Naive thymus-derived CD8-positive, alpha-beta T cell (primary cell): ENCODE results near the gene HDHD3. TPM values are rescaled to one million over a fixed set of nuclear protein-coding genes. Genes with fewer than 3 reads are reported as not detected.
"Not testable (repeated sequence)": the region's sequence is repeated elsewhere in the genome, so short reads cannot be mapped to it uniquely, and the experiment has no call there.

Source experiments
- ATAC-seq, 2 donors: fragments of 150-1000 bp; cut with Tn5 transposase in 1 of 2; sonication (Bioruptor Pico), chemical (Tn5 transposase) in 1 of 2; 1 replicate in 1 of 2; 2 replicates in 1 of 2; pipeline ENCODE4 v1.10.0; 2021; ENCODE audit warnings: mild to moderate bottlenecking in 2 of 2, moderate library complexity in 2 of 2
- POLR2A ChIA-PET: fragments of 350-600 bp; sonication (Branson Sonifier 250); formaldehyde crosslinking; loops from one replicate; lab custom pipeline; 2021; ENCODE audit warnings: antibody characterized with exemption; lab: Charles Lee
- DNase-seq, 10 donors: peaks; one replicate each; pipeline versions ENCODE4 v3.0.0 to v3.0.0-alpha.2; 2020 to 2022
- H3K27ac Mint-ChIP-seq, 10 donors: one replicate each; pipeline ENCODE4 v1.8.0; 2020 to 2022; ENCODE audit warnings: mild to moderate bottlenecking in 10 of 10, mixed read lengths in 10 of 10, moderate library complexity in 4 of 10, inconsistent platforms in 1 of 10
- H3K27me3 Mint-ChIP-seq, 5 donors: one replicate each; pipeline ENCODE4 v1.8.0; 2021 to 2022; ENCODE audit warnings: mixed read lengths in 5 of 5
- H3K36me3 Mint-ChIP-seq, 3 donors: one replicate each; pipeline ENCODE4 v1.8.0; 2020 to 2022; ENCODE audit warnings: mixed read lengths in 3 of 3, mild to moderate bottlenecking in 2 of 3, inconsistent platforms in 1 of 3
- H3K4me1 Mint-ChIP-seq, 4 donors: one replicate each; pipeline ENCODE4 v1.8.0; 2021 to 2022; ENCODE audit warnings: mixed read lengths in 4 of 4
- H3K4me3 Mint-ChIP-seq, 10 donors: one replicate each; pipeline ENCODE4 v1.8.0; 2020 to 2022; ENCODE audit warnings: mild to moderate bottlenecking in 10 of 10, mixed read lengths in 10 of 10, moderate library complexity in 6 of 10, inconsistent platforms in 1 of 10
- H3K9me3 Mint-ChIP-seq, 9 donors: one replicate each; pipeline ENCODE4 v1.8.0; 2020 to 2022; ENCODE audit warnings: mixed read lengths in 9 of 9, mild to moderate bottlenecking in 3 of 9, inconsistent platforms in 1 of 9, moderate library complexity in 1 of 9
- polyA plus RNA-seq, 3 donors: library from polyadenylated mRNA; unstranded; fragments of 300-500 nt; fragmentation: Illumina TruSeq; gene quantifications; one replicate each; pipeline ENCODE4 v1.2.3, GENCODE V29; 2021
- total RNA-seq, 8 experiments: library from RNA in 2 of 8; stranded (reverse) in 2 of 8; gene quantifications; one replicate each; pipeline ENCODE4 v1.2.3 and lab custom pipeline; 2021 to 2026

The HDHD3 gene
- total and polyA plus RNA-seq, 5 experiments from 2014 or later = 24.1 to 45.2 (median 26.5) TPM

DNA sequence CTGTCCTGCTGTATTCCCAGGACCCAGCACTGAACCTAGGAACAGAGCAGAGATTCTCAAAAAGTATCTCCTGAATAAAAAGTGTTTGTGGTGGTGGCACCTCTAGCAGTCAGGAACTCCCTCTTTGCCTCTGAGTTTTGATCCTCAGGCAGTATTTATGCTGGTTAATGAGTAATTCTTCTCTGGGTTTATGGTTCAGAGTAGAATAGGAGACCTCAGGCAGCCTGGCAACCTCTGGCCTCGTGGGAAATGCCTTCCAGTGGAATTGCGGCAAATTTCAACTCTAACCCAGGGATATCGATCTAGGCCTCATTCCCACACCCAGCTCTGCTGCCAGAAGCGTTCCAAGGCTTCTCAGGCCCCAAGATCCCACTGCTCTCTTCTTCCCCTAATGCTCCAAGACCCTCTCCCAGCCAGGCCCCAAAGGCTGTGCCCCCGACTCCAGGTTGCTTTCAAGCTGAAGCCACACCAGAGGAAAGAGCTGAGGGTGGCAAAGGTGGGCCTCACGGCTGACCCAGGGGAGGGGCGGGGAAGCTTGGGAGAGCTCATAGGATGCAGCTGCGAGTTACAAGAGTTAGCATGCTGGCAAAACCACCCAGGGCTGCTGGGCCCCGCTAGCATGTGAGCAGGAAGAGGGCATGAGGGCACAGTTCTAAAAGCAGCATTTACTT, 10.9 kb upstream of the HDHD3 start:
- Mint-ChIP-seq H3K4me1 (no peaks in the 10 kb centered on the region), H3K36me3 (peaks cover 0 to 46% (median 21%) of the 10 kb centered on the region in 3 donors)
- POLR2A ChIA-PET = interaction anchor here (0.6 to 1.5 kb wide), 3 partner anchors 11 to 104 kb away, joined by 3 to 7 read pairs (median 6); partner anchors contain the start of gene HDHD3

DNA sequence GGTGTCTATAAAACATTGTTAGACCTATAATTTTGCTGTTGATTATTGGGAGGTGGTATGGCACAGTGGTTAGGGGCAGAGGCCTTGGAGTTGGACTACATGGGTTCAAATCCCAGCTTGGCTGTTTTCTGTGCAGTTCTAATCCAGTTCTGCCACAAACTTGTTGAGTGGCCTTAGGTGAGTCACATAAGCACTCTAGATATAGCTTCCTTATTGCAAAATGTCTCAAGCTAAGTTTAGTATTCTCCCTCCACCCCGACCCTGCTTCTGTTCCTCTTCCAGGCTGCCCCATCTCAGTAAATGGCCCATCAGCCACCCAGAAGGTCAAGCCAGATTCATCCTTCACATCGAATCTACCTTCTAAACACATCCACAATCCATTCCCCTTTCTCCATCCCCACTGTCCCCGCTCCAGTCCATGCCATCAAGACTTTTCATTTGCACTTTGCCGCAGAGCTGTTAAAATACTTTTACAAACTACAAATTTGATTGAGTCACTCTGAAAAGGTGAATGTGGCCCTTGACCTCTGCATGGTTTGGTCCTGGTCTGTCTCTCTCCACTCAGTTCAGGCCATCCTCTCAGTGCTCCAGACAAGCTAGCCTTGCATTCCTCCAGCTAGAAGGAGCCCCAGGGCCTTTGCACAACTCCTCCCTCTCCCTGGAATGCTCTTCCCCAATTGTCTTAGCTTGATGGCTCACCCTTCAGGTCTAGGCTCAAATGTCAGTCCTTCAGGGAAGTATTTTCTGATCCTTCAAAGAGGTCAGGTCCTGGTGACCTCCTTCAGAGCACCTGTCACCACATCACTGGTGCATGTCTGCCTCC, 10.0 kb upstream of the HDHD3 start:
- no peak overlapping the region for H3K4me3 Mint-ChIP-seq
- POLR2A ChIA-PET = interaction anchor here (1.5 kb wide), 1 partner anchor 10 kb away, joined by 7 read pairs; the partner anchor contains the start of gene HDHD3
- H3K9me3 Mint-ChIP-seq = no peaks in the 10 kb centered on the region
- peaks cover 0 to 39% (median 19%) of the 10 kb centered on the region in 3 donors for H3K36me3 Mint-ChIP-seq
- H3K27ac Mint-ChIP-seq = peak overlapping the region in 3 of 10 donors; percentile 30 to 63 (median 44)
- H3K4me1 Mint-ChIP-seq = no peaks in the 10 kb centered on the region
- ATAC-seq (no peak), DNase-seq (no peak)
- no peaks in the 10 kb centered on the region for H3K27me3 Mint-ChIP-seq

More for the DNA sequence above, 10.9 kb upstream of the HDHD3 start:
- DNase-seq (no peak), ATAC-seq (no peak)
- no peak overlapping the region for H3K27ac Mint-ChIP-seq
- no peaks in the 10 kb centered on the region for H3K9me3 Mint-ChIP-seq
- no peak overlapping the region for H3K4me3 Mint-ChIP-seq
- no peaks in the 10 kb centered on the region for H3K27me3 Mint-ChIP-seq

- no peaks in the 10 kb centered on the region for H3K27me3 Mint-ChIP-seq
- DNase-seq (no peak), ATAC-seq (no peak)
- POLR2A ChIA-PET = no interaction called here
- no peak overlapping the region for H3K27ac Mint-ChIP-seq
- peaks cover 0 to under 1% (median 0%) of the 10 kb centered on the region in 3 donors for H3K36me3 Mint-ChIP-seq
- no peaks in the 10 kb centered on the region for H3K9me3 Mint-ChIP-seq
- peaks cover 0 to 4% (median 0%) of the 10 kb centered on the region in 4 donors for H3K4me1 Mint-ChIP-seq
- no peak overlapping the region for H3K4me3 Mint-ChIP-seq
Observed at GRCh38 chr9:113381909-113382411, 5.2 kb upstream of the HDHD3 start.

- ATAC-seq, H3K9me3 Mint-ChIP-seq, H3K4me1 Mint-ChIP-seq, H3K36me3 Mint-ChIP-seq, POLR2A ChIA-PET, H3K4me3 Mint-ChIP-seq, H3K27ac Mint-ChIP-seq, DNase-seq, H3K27me3 Mint-ChIP-seq: not testable (repeated sequence)
Observed at GRCh38 chr9:113381441-113381840, 4.7 kb upstream of the HDHD3 start.

GRCh38 chr9:113380869-113381378, 4.1 kb upstream of the HDHD3 start:
- no peak for ATAC-seq
- POLR2A ChIA-PET = no interaction called here
- Mint-ChIP-seq H3K27ac (no peak overlapping the region), H3K36me3 (no peaks in the 10 kb centered on the region), H3K9me3 (no peaks in the 10 kb centered on the region), H3K27me3 (no peaks in the 10 kb centered on the region), H3K4me3 (peak overlapping the region in 1 of 10 donors; percentile 36), H3K4me1 (peaks cover 0 to 5% (median 0%) of the 10 kb centered on the region in 4 donors)
- DNase-seq = no peak

- H3K27ac Mint-ChIP-seq = peak overlapping the region in 3 of 10 donors; percentile 4 to 42 (median 10)
- H3K36me3 Mint-ChIP-seq, POLR2A ChIA-PET, H3K27me3 Mint-ChIP-seq, ATAC-seq, H3K4me3 Mint-ChIP-seq, DNase-seq, H3K9me3 Mint-ChIP-seq: not testable (repeated sequence)
- H3K4me1 Mint-ChIP-seq = peaks cover 7 to 15% (median 9%) of the 10 kb centered on the region in 4 donors
Observed at GRCh38 chr9:113379829-113380210, 3.0 kb upstream of the HDHD3 start.

GRCh38 chr9:113379094-113379828, 2.5 kb upstream of the HDHD3 start:
- POLR2A ChIA-PET, H3K9me3 Mint-ChIP-seq: not testable (repeated sequence)

DNA sequence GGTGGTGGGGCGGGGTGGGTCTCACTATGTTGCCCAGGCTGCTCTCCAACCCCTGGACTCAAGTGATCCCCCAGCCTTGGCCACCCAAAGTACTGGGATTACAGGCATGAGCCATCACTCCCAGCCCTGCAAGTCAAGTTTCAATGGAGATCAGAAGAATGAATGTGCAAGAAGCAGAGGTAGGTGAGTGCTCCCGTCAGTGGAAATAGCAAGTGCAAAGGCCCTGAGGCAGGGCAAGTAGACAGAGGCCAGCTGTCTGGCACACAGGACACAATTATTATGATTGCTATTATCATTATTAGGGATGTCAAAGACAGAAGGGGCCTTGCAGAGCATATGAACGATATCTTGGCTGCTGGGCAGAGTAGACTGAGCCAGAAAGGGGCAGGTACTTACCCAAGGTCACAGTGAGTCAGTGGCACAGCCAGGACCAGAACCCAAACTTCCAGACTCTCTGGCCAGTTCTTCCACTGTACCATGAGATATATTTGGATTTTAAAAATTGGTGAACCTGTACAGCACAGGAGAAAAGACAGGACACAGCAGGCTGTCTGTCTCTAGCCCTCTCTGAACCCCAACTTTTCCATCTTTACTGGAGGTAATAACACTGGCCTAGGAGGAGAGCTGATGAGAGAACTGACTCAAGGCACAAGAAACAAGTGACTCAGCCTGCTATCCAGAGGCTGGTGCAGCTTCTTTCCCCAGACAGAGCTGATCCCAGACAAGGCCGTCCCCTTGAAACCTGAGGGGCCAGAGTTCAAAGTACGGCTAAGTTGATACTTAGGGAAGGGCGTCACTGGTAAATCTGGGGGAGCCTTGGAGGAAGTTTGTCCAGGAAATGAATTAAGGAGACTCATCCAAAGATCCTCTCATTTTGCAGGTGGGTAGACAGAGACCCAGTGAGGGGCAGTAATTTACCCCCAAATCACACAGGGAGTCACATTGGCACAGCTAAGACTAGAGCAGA, 1.4 kb downstream of the HDHD3 start:
- ATAC-seq (no peak), DNase-seq (no peak)
- Mint-ChIP-seq H3K27me3 (no peaks in the 10 kb centered on the region), H3K4me3 (peak overlapping the region; percentile 77 to 96 (median 84)), H3K9me3 (no peaks in the 10 kb centered on the region), H3K4me1 (peaks cover 7 to 22% (median 13%) of the 10 kb centered on the region in 4 donors), H3K27ac (peak overlapping the region; percentile 29 to 94 (median 90)), H3K36me3 (peaks cover 0 to 15% (median 0%) of the 10 kb centered on the region in 3 donors)
- POLR2A ChIA-PET = interaction anchor here (0.6 to 1.6 kb wide), 7 partner anchors 8 to 100 kb away, joined by 3 to 7 read pairs (median 4); partner anchors contain the start of genes ALAD, C9orf43, POLE3 and WDR31

More at GRCh38 chr9:113379094-113379828, 2.5 kb upstream of the HDHD3 start:
- ATAC-seq, DNase-seq, H3K27me3 Mint-ChIP-seq, H3K36me3 Mint-ChIP-seq: not testable (repeated sequence)
- Mint-ChIP-seq H3K4me3 (peak overlapping the region in 3 of 10 donors; percentile 0 to 35 (median 20)), H3K27ac (peak overlapping the region in 5 of 10 donors; percentile 5 to 69 (median 16)), H3K4me1 (peaks cover 7 to 19% (median 10%) of the 10 kb centered on the region in 4 donors)

DNA sequence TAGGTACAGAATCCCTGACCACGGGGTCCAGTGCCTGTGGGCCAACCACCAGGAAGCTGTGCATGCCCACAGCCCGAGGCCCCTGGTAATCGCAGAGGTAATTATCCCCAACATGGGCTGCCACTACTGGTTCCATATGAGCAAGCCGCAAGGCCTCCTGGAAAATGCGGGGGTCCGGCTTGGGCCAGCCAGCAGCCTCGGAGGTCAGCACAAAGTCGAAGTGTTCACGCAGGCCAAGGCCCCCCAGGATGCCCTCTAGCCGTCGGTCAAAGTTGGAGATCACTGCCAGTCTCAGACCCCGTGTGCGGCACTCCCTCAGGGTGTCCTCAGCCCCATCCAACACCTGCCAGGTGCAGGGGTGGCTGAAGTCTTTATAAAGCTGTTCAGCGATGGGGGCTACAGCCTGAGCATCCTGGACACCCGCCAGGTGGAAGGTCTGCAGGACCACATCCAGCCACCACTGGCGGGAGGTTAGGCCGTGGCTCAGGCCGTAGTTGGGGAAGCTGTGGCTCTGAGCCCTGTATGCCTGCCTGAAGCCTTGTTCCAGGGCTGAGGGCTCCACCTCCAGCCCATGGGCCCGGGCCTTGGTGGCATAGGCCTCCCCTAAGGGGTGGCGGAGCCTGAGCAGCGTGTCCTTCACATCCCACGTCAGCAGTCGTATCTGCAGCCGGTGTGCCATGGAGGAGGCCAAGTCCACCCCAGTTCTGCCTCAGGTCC, 3.0 kb downstream of the HDHD3 start:
- peaks cover 7 to 22% (median 13%) of the 10 kb centered on the region in 4 donors for H3K4me1 Mint-ChIP-seq
- ATAC-seq = no peak
- no peaks in the 10 kb centered on the region for H3K9me3 Mint-ChIP-seq
- DNase-seq = no peak
- H3K27ac Mint-ChIP-seq = peak overlapping the region in 3 of 10 donors; percentile 48 to 86 (median 53)
- H3K36me3 Mint-ChIP-seq = peaks cover 0 to 15% (median 0%) of the 10 kb centered on the region in 3 donors
- no peak overlapping the region for H3K4me3 Mint-ChIP-seq
- H3K27me3 Mint-ChIP-seq = no peaks in the 10 kb centered on the region
- POLR2A ChIA-PET = interaction anchor here (1.5 kb wide), 1 partner anchor 37 kb away, joined by 7 read pairs; the partner anchor contains the start of genes C9orf43 and POLE3

- no peaks in the 10 kb centered on the region for H3K9me3 Mint-ChIP-seq
- peak overlapping the region in 1 of 10 donors; percentile 16 for H3K4me3 Mint-ChIP-seq
- no peak for DNase-seq
- H3K36me3 Mint-ChIP-seq = peaks cover 0 to 15% (median 0%) of the 10 kb centered on the region in 3 donors
- H3K27me3 Mint-ChIP-seq = no peaks in the 10 kb centered on the region
- ATAC-seq = no peak
- H3K27ac Mint-ChIP-seq = peak overlapping the region in 4 of 10 donors; percentile 9 to 78 (median 53)
- POLR2A ChIA-PET = interaction anchor here (1.0 to 1.5 kb wide), 2 partner anchors 37 to 38 kb away, joined by 5 to 7 read pairs; partner anchors contain the start of genes C9orf43 and POLE3
- H3K4me1 Mint-ChIP-seq = peaks cover 7 to 22% (median 13%) of the 10 kb centered on the region in 4 donors
Observed at GRCh38 chr9:113373256-113373655, 3.5 kb downstream of the HDHD3 start.
